HG03103 (cell line): ENCODE measurements around the gene PCAT7.
"Not testable (repeated sequence)": the region's sequence is repeated elsewhere in the genome, so short reads cannot be mapped to it uniquely, and the experiment has no call there.

Experiments
- ATAC-seq: cut with Tn5 transposase; IDR thresholded peaks from one replicate; pipeline ENCODE4 v1.9.1; 2021; ENCODE audit warnings: low read depth; ENCODE audit not compliant: unreplicated experiment

The PCAT7 gene

DNA sequence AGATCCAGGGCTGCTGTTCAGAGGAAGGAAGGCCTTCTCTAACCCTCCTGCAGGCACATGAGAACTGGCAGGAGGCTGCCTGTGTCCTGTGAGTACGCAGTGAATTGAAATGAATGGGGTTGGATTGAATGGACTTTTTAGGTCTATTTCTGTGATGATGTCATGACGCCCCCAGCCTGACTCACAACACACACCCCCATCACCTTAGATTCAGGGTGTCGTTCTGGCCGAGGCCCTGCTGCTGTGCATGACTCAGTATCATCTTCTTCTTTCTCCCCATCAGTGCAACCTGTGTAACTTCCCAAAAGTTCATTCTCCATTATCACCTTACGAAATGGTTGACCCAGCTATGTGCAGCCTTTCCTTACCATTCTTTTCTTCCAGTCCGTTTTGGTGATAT is 5.4 kb downstream of the PCAT7 start:
- no peak for ATAC-seq

DNA sequence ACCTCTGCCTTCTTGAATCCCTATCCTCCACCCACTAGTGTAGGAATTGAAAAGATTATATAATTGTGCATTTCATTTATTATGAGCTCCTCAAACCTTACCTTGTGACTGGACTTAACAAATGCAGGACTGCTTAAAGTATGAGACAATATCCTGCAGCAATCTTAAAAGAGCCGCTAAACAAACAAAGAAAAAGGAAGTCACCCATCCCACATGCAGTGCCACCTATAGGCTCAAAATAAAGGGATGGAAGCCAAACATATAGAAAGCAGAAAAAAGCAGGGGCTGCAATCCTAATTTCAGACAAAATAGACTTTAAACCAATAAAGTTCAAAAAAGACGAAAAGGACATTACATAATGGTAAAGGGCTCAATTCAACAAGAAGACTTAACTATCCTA is 8.7 kb downstream of the PCAT7 start:
- no peak for ATAC-seq

DNA sequence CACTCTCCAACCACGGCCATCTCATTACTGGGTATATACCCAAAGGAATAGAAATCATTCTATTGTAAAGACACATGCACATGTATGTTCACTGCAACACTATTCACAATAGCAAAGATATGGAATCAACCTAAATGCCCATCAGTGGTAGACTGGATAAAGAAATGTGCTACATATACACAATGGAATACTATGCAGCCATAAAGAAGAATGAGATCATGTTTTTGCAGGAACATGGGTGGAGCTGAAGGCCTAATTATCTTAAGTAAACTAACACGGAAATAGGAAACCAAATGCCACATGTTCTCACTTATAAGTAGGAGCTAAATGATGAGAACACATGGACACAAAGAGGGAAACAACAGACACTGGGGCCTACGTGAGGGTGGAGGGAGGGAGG is 9.4 kb downstream of the PCAT7 start:
- ATAC-seq: not testable (repeated sequence)

DNA sequence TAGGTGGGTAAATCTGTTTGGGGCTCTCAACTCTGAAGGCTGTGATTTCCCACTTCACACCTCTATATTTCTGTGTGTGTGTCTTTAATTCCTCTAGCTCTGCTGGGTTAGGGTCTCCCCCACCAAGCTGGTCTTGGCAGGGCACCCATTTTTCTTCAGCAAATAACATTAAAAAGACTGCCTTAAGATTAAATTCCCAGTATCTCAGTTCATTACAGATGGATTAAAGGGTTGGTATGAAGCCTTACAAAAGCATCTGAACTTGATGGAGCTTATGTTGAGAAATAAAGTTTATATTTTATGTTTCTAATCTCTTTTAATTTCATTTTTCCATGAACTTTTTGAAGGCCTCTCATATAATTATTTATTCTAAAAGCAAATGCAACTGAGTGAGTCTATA is 11.7 kb downstream of the PCAT7 start:
- ATAC-seq: no peak

DNA sequence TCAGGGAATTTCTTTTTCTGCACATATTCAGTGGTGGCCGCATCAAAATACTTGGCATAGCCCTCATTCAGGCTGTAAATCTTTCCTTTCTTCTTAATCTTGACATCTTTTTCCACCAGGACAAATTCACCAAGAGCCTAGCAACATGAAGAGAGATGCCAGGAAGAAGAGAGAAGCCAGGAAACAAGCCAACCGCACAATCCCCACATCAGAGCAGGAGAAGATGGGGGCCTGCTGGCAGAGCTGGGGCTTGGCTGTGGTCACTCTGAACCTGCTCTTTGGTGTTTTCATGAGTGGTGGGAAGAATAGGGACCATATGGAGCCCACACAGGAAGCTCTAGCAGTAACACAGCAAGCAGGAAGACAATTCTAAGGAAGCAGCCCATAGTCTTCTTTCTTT is 12.4 kb downstream of the PCAT7 start:
- no peak for ATAC-seq

DNA sequence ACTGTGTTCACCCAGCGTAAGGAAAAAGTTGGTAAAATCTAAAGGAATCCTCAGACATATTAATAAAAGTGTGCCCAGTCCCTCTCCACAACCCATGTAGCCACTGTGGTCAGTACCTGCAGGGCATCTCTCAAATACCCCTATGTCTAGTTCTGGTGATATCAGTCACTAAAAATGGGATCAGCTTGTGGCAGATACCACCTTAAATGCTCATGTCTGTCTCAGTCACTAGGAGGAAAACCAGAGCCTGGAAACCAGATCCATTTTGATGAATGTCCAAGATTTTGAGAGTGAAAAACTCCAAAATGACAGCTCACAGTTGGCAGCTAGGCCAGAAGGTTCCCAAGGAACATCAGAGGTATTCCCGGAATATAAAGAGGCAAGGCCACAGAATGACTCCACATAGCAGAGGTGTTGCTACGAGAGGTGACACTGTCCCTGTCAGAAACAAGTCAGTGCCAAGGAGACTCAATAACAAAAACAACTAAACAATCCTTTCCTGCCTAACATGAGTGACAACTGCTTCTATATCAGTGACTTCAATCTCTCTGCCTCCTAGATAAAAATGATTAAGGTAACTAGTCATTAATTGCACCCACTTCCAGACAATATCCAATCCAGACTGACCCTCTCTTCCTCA is 13.5 kb downstream of the PCAT7 start:
- ATAC-seq: no peak

DNA sequence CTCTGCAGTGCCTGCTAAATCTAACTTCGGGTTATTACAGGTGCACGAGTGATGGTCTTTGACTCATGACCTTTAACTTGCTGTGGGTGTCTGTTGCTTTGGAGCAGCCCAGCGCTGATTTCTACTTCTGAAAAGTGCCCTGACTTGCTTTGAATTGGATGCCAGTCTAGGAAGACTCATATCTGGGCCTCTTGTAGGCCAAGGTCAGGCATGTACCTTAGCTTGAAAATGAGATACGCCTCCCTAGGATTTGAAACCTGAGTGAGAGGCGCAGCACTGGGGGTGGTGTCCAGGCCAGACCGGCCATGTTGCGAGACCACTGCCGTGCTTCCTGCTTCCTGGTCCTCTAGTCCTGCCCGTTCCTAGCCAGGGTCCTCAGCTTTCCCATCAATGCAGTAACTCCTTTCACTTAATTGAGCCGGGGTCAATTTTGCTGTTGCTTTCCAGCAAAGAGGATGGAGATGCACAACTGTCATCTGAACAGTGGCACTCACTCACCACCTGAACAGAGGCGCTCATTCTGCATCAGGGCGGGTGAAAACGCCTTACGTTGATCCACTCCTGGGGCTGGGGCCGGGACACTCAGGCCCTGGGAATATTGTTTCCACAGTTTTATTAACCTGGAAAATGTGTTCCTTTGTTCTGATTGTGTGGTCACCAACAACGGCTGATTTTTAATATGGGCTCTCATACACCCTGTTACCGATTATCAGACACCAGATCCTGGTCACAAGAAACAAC is 14.3 kb downstream of the PCAT7 start:
- no peak for ATAC-seq

DNA sequence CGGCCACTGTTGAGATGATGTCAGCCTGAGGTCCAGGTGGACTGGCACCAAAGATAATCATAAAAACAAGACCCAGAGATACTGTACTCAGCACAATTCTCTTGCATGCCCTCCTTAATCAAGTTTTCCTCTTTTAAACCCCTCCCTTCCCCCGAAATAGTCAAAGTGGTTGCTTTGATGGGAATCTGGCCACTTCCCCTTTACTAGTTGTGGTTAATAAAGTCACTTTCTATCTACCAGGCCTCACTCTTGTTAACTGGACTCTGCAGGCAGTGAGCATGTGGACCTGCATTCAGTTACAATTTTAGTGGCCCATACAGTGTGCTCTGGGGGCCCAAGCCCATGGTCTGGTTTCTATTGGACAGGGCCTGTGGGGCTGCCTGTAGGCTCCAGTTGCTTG is 21.2 kb downstream of the PCAT7 start:
- ATAC-seq: no peak

DNA sequence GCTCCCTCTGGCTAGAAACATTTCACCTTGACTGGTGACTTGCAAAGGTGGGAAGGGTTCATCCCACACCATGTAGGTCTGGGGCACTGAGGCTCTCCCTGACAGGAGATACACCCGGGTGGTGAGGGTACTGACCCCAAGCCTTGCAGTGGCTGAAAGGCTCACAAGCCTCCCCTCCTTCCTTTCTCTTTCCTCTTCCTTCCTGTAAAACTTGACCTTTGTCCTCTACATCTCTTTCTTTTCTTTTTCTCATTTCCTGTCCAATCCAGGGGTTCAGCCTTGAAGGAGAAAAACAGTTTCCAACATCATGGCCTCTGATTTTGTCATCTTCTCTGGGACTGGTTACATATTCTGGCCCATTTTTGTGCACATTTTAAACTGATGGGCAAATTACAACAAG is 22.2 kb downstream of the PCAT7 start:
- ATAC-seq: no peak

DNA sequence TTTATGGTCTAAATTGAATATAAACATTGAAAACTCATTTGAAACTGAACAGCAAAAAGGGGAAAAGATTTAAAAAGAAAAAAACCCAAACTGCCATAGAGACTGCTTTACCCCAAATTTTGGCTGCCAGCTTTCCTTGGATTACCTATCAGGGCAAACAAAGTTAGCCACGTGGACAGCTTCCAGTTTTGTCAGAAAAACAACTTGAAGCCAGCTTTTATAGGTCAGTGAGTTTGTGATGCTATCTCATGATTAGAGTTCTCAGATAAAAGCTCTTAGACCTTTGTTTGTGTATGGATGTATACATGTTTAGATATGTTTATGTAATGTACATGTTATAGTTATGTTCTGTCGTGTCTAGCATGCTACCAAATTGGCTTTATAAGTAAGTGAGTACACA is 22.7 kb downstream of the PCAT7 start:
- no peak for ATAC-seq

DNA sequence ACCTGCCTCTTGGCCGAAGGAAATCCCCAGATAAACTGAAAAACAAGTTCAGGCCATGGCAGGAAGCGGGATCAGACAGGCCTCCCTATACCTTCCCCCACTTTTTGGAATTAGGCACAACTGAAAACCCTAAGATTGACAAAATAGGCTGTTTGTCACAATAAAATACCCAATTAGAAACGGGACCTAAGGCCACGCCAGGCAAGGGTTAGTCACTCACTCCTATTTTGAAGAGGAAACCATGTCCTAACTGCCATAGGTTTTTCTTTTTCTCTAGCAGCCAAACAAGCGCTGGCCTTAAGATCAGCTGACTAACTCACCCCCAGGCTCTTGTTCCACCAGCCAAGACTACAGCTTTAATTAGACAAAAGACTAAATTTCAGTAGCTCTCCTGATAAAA is 26.8 kb downstream of the PCAT7 start:
- ATAC-seq: no peak

DNA sequence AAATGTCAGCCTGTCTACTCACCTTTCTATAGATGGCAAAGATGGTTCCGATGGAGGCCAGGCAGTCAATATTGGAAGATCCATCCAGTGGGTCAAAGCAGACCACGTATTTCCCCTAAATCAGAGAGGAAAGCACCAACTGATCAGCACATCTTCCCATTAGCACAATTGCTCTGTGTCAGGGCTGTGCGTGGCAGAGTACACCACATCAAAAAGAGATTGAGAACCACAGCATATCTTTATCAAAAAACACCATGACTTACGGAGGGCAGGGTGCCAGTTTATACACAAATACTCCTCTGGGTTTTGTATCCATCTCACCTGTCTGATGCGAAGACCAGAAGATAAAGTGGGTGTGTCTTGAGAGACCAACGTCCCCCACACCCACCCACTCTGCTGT is 29.7 kb downstream of the PCAT7 start:
- no peak for ATAC-seq

DNA sequence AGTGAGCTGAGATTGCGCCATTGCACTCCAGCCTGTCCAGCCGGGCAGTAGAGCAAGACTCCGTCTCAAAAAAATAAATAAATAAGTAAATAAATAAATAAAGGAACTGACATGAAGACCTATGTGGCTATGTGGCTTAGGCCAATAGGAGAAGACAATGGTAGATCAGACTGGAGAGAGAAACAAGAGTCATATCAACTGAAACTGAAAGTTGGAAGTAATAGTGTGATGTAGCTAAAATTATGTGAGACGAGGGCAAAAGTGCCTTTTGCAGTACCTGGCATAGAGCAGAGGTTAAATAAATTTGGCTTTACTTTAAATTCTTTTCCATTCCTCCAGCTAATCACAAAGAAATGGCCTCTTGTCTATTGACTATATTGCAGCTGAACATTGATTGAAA is 31.4 kb downstream of the PCAT7 start:
- ATAC-seq: no peak

DNA sequence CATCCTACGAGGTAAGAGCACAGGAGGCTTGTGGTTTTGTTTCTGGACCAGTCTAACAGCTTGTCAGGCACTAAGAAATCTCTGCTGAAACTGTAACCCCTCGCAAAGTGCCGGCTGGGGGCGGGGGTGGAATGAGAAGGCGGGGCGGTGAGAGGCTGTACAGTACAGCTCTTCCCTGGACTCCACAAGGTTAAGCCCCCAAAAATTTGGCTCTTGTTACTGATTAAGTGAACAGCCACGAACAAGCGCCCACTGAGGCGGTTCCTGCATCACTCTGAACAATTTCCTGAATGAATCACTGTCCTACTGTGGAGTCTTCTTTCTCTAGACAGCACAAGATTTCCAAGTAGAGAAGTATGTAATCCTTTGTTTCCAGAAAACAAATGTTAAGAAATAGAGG is 31.9 kb downstream of the PCAT7 start:
- ATAC-seq: no peak

DNA sequence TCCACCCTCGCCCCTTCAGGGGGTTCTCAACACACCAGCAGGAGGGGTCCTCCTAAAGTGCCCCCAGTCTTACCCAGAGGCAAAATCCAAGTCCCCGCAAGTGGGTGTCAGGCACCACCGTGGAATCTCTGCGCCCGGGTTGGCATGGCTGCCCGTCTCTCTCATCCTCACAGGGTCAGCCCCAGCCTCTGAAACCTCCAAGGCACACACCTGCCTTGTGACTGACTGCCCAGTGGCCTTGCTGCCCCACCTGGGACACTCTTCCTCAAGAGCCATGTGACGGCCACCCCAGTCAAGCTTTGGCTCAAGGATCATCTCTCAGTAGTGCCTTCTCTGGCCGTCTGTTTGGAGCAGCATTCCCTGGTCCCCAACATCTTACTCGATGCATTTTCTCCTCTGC is 33.8 kb downstream of the PCAT7 start:
- ATAC-seq: no peak

DNA sequence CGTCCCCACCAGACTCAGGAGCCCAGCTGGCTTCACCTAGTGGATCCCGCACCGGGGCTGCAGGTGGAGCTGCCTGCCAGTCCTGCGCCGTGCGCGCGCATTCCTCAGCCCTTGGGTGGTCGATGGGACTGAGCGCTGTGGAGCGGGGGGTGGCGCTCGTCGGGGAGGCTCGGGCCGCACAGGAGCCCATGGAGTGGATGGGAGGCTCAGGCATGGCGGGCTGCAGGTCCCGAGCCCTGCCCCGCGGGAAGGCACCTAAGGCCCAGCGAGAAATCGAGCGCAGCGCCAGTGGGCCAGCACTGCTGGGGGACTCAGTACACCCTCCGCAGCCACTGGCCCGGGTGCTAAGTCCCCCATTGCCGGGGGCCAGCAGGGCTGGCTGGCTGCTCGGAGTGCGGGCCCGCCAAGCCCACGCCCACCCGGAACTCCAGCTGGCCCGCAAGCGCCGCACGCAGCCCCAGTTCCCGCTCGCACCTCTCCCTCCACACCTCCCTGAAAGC is 36.2 kb downstream of the PCAT7 start:
- not testable (repeated sequence) for ATAC-seq

DNA sequence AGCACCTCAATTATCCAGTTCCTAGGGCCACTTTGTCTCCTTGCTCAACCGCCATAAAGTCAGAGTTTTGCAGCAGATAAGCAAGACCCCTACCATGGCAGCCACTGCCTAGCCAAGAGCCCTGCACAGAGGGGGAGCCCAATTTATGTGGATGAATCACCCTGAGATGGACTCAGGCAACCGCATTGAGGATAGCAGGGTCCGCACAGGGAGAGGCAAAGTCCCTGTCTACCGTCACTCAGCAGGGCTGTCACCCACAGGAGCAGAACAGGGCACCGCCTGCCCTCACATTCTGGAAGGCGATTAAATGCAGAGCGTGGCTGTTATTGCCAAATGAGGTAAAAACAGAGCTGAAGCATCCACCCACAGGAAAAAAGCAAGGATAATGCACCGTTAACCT is 37.0 kb downstream of the PCAT7 start:
- ATAC-seq: no peak

DNA sequence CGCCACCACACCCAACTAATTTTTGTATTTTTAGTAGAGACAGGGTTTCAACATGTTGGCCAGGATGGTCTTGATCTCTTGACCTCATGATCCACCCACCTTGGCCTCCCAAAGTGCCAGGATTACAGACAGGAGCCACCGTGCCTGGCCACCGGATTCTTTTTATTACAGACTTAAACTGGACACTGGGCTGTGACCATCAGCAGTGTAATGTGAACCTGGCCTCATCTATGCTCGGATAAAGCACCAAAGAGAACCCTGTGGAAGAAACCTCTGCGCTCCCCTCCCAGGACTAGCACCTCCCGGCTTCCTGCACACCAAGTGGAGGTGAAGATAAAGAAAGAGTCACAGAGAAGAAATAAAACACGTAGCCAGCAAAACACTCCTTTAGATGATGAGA is 37.8 kb downstream of the PCAT7 start:
- not testable (repeated sequence) for ATAC-seq

DNA sequence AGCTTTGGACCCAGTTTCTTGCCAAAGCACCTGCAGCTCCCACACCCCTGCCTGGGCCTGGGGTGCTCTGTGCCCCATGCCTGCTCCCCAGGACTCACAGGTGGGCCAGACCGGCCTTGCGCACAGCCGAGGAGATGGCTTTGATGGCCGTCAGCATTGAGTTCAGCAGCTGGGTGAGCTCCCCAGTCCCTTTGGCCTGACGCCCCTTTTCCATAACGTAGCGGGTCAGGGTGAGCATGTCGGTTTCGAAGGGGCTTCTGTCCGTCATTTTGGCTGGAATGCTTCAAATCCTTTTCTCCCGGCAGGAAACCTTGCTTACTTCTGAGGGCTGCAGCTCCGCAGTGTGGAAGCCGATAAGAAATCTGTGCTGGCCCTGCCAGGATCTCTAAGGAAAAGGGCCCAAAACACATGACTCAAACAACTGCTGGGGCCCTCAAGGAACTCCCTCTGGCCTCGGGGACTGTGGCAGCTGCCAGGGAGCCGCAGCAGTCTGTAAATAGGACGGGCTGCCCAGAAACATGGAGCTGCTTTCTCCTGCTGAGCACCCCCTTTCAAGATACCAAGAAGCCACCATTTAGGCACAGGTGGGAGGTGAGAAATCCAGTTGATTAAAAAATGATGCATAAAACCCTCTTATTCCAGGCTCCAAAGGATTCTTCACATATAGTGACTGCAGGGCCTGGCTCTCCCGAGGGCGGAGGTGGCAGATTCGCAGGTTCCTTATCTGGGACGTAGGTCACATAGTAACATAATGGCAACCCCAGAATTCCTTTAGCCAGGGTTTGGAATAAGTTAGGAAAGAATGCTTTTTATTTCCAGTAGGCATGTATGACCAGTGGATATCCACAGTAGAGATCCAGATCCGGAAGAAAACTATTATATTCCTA is 38.8 kb downstream of the PCAT7 start, which contains the start of gene FBP2:
FBP2 (minus strand) TSS at position 366 of the 887 bp plus-strand sequence; CDS start at position 268, 98 bp downstream.
- ATAC-seq: no peak

DNA sequence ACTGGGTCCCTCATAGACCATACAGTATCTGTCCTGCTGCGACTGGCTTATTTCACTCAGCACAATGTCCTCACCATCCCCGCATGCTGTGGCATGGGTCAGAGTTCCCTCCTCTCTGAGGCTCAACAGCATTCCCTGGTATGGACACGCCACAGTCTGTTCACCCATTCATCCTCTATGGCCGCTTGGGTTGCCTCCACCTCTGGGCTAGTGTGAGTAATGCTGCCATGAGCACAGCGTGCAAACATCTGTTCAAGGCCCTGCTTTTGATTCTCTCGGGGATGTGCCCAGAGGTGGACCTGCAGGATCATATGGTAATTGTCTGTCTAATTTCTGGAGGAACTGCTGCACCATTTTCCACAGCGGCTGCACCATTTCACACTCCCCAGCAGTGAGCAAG is 44.2 kb downstream of the PCAT7 start:
- no peak for ATAC-seq

DNA sequence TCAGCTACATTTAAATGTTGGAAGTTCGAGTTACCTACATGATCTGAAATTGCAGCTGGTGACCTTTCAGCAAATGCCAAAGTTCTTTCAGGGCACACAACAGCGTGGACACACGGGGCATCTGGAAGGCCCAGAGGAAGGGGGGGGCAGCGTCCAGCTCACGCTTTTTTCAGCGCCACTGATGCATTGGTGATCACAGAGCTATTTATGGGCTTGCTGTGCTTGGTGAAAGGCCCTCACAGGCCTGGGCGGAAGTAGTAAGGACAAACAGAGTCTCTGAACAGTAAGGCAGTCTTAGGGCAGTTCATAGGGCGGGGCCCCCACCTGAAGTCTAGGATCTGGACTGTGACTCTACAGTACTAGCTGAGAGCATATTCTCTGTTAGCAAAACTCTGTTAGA is 45.4 kb downstream of the PCAT7 start:
- no peak for ATAC-seq
